Mucosa of descending colon (tissue), 3 donors: ENCODE results near the gene POLA1. TPM values are rescaled to one million over a fixed set of nuclear protein-coding genes. Genes with fewer than 3 reads are reported as not detected.
"Not testable (repeated sequence)": the region's sequence is repeated elsewhere in the genome, so short reads cannot be mapped to it uniquely, and the experiment has no call there.

Experiments
- ATAC-seq: fragments of 200-7000 bp; cut with Tn5 transposase; one replicate; pipeline ENCODE4 v1.9.1; 2020; ENCODE audit warnings: mild to moderate bottlenecking, moderate library complexity
- DNase-seq, 3 donors: peaks; one replicate each; pipeline ENCODE4 v3.0.0-alpha.2; 2020
- H3K36me3 ChIP-seq: fragments of 200-600 bp; one replicate; pipeline ENCODE4 v1.8.0; 2021; ENCODE audit warnings: low read depth, mild to moderate bottlenecking
- H3K4me1 ChIP-seq: fragments of 200-600 bp; one replicate; pipeline ENCODE4 v1.8.0; 2021; ENCODE audit warnings: low read depth, mild to moderate bottlenecking
- H3K4me3 ChIP-seq: fragments of 200-600 bp; one replicate; pipeline ENCODE4 v1.8.0; 2021; ENCODE audit warnings: mild to moderate bottlenecking
- H3K9me3 ChIP-seq: fragments of 200-600 bp; one replicate; pipeline ENCODE4 v1.8.0; 2021; ENCODE audit warnings: mild to moderate bottlenecking
- intact Hi-C, 2 donors: fragments of 100-400 bp; cut with DNase I in 1 of 2; cut with micrococcal nuclease in 1 of 2; formaldehyde crosslinking; loops; one replicate each; pipeline versions ENCODE4 v1.11.0 to v1.11.1; 2022; cut with DNase I, micrococcal nuclease
- total RNA-seq, 3 donors: library from RNA; stranded (reverse); fragmentation: NEBNext Ultra II Directional in 2 of 3; extraction: Animal tissue kit (Norgen Biotek cat#: 25700) in 2 of 3; gene quantifications; one replicate each; pipeline versions ENCODE4 v1.2.1 to v1.2.4, GENCODE V29; 2021 to 2023
- TF ChIP-seq, protein P1 (sequence below): fragments of 200-600 bp; IDR thresholded peaks from one replicate; pipeline ENCODE4 v1.8.0; 2022; ENCODE audit warnings: antibody characterized with exemption, mild to moderate bottlenecking
- donor health status: DM: no; HTN: no; CAD: no; lungs with moderate emphysema.
- donor health status: DM: no; HTN: no; CAD: no.
- donor health status: DM: no; HTN: yes; CAD: no.

POLA1 gene
- total RNA-seq, 3 donors from 2014 or later, result 11.5 to 14.4 (median 12.5) TPM

DNA sequence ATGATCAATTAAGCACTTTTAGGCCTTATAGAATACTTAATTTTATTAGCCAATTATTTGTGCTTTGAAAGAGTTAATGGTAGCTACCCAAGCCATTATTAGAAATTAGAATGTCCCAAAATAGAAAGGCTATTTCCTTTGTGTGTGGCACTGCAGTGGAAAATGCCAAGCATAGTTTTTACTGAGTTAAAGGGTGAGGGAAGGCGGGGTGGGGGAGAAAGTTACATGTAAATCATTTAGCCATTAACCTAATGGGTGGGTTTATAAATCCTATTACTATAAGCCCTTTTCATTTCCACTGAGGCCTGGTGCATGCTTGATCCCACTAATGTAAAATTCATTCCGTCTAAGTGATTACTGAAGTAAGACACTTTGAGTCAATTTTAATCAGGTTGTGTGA is 105.8 kb downstream of the POLA1 start:
- Histone ChIP-seq H3K36me3 (no peaks in the 10 kb centered on the region), H3K9me3 (no peaks in the 10 kb centered on the region), H3K4me1 (no peaks in the 10 kb centered on the region), H3K4me3 (no peak overlapping the region)
- no peak for ATAC-seq
- TF ChIP-seq, protein P1, sequence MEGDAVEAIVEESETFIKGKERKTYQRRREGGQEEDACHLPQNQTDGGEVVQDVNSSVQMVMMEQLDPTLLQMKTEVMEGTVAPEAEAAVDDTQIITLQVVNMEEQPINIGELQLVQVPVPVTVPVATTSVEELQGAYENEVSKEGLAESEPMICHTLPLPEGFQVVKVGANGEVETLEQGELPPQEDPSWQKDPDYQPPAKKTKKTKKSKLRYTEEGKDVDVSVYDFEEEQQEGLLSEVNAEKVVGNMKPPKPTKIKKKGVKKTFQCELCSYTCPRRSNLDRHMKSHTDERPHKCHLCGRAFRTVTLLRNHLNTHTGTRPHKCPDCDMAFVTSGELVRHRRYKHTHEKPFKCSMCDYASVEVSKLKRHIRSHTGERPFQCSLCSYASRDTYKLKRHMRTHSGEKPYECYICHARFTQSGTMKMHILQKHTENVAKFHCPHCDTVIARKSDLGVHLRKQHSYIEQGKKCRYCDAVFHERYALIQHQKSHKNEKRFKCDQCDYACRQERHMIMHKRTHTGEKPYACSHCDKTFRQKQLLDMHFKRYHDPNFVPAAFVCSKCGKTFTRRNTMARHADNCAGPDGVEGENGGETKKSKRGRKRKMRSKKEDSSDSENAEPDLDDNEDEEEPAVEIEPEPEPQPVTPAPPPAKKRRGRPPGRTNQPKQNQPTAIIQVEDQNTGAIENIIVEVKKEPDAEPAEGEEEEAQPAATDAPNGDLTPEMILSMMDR, result no peak
- DNase-seq, result no peak
- intact Hi-C loops, result no loop called here

DNA sequence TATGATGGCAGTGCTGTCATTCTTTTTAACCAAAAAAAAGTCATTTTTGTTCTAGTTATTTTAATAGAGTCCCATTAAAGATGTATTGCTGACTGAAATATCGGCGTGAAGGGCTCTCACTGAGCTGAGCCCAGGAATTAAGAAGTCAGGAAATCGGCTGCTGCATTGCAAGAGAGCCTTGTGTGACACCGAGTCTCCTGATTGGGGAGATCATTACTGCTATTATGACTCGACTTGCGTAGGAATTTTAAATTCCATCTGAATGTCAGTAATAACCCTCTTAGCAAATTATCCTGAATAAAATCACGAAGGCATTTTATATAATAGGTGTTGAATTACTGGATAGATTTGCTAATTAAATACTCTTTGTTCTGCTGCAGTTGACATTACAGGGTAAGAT is 111.5 kb downstream of the POLA1 start:
- Histone ChIP-seq H3K9me3 (no peaks in the 10 kb centered on the region), H3K4me3 (no peak overlapping the region), H3K4me1 (no peaks in the 10 kb centered on the region), H3K36me3 (no peaks in the 10 kb centered on the region)
- no peak for DNase-seq
- ATAC-seq, result no peak
- TF ChIP-seq, protein P1, result no peak
- intact Hi-C loops, result no loop called here

DNA sequence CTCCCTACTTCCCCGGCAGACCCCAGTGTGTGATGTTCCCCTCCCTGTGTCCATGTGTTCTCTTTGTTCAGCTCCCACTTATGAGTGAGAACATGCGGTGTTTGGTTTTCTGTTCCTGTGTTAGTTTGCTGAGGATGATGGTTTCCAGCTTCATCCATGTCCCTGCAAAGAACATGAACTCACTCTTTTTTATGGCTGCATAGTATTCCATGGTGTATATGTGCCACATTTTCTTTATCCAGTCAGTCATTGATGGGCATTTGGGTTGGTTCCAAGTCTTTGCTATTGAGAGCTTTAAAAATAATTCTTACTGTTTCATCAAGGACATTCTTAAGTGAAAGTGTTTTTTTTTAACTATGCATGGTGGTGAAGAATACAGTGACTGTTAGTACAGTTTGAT is 126.1 kb downstream of the POLA1 start:
- H3K4me3 ChIP-seq, ATAC-seq, H3K4me1 ChIP-seq, H3K36me3 ChIP-seq, H3K9me3 ChIP-seq, intact Hi-C loops, DNase-seq: not testable (repeated sequence)

DNA sequence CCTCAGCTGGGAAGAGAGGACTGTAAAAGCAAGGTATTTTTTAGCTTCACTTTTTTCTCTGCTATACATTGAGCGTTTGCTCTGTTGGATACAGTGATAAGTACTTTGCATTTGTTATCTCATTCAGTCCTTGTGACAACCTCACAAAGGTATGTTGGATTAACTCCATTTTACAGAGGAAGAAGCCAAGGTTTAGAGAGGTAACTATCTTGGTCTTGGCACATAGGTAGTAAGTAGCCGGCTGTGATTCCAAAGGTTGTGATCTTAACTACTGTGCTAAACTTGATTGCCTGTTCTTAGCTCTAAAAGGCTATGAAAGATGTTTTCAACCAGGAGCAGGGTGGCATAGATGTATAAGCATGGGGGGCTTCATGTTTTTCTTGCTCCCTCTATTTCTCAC is 134.4 kb downstream of the POLA1 start:
- ATAC-seq (no peak), DNase-seq (no peak)
- intact Hi-C loops, result no loop called here

DNA sequence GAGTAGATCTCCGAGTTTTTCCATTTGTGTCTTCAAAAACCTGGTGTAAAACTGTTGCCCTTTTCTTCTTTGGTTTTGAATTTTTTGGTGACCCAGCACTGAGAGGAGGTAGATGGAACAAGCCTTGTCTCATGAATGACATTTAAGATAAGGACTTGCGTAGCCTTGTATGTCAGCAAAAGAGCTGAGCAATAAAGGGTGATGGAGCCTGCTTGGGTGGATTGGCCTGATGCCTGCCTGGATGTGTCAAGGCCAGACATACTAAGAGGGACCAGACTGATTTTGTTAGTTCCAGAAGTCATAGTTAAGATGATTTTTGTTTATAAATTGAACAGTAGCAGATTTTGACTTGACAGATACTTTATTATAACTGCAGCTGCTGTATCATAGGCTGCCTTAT is 134.9 kb downstream of the POLA1 start:
- Histone ChIP-seq H3K4me3 (no peak overlapping the region), H3K36me3 (no peaks in the 10 kb centered on the region), H3K9me3 (no peaks in the 10 kb centered on the region), H3K4me1 (no peaks in the 10 kb centered on the region)
- TF ChIP-seq, protein P1, result no peak
- intact Hi-C loops, result no loop called here
- ATAC-seq (no peak), DNase-seq (no peak)

More for the DNA sequence above, 134.4 kb downstream of the POLA1 start:
- H3K4me1 ChIP-seq, result no peaks in the 10 kb centered on the region
- H3K36me3 ChIP-seq, result no peaks in the 10 kb centered on the region
- H3K4me3 ChIP-seq, result no peak overlapping the region
- no peaks in the 10 kb centered on the region for H3K9me3 ChIP-seq
- TF ChIP-seq, protein P1, result no peak

DNA sequence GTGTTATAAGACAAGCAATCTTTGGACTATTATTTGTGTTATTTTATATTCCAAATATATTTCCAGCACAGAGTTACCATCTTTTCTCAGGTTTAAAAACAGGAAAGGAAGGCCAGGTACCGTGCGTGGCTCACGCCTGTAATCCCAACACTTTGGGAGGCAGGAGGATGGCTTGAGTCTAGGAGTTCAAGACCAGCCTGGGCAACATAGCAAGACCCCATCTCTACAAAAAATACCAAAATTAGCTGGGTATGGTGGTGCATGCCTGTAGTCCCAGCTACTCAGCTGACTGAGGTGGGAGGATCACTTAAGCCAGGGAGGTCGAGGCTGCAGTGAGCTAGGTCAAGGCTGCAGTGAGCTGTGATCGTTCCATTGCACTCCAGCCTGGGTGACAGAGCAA is 140.0 kb downstream of the POLA1 start:
- ATAC-seq, result no peak

More for the DNA sequence above, 140.0 kb downstream of the POLA1 start:
- intact Hi-C loops, result no loop called here
- no peaks in the 10 kb centered on the region for H3K4me1 ChIP-seq
- H3K9me3 ChIP-seq, result no peaks in the 10 kb centered on the region
- no peak for DNase-seq
- H3K36me3 ChIP-seq, result no peaks in the 10 kb centered on the region
- no peak overlapping the region for H3K4me3 ChIP-seq
- TF ChIP-seq, protein P1, result no peak
